GM23338 (cell line): ENCODE data around the gene ACY1.

Experiments
- CREB1 ChIP-seq: fragments of 250-450 bp; sonication (Bioruptor Pico); IDR thresholded peaks from 2 replicates; pipeline ENCODE4 v1.5.0; 2020; ENCODE audit warnings: low read depth, mild to moderate bottlenecking, moderate library complexity
- CTCF ChIP-seq, 2 experiments: fragments of 200-600 bp in 1 of 2; sonication (generic) in 1 of 2; conservative IDR thresholded peaks; 2 replicates each; pipeline versions ENCODE4 v1.5.1 to v1.6.1; 2016 to 2017; ENCODE audit warnings: antibody characterized with exemption in 2 of 2, low read depth in 2 of 2, mild to moderate bottlenecking in 2 of 2, moderate library complexity in 1 of 2
- ETS1 ChIP-seq: IDR thresholded peaks from 2 replicates; pipeline ENCODE4 v1.6.1; 2016; ENCODE audit warnings: antibody characterized with exemption
- EZH2 ChIP-seq: fragments of 200-600 bp; sonication (generic); IDR thresholded peaks from one replicate; pipeline ENCODE4 v1.8.0; 2017; ENCODE audit warnings: antibody characterized with exemption, mild to moderate bottlenecking, low read depth; ENCODE audit not compliant: unreplicated experiment
- EZH2phosphoT487 ChIP-seq: fragments of 200-600 bp; sonication (generic); IDR thresholded peaks from one replicate; pipeline ENCODE4 v1.8.1; 2018; ENCODE audit warnings: antibody characterized with exemption; ENCODE audit not compliant: unreplicated experiment
- POLR2AphosphoS5 ChIP-seq: IDR thresholded peaks from 2 replicates; pipeline ENCODE4 v1.6.1; 2016; ENCODE audit warnings: antibody characterized with exemption, low read depth
- REST ChIP-seq: IDR thresholded peaks from one replicate; pipeline ENCODE4 v1.6.1; 2018; ENCODE audit warnings: antibody characterized with exemption; ENCODE audit not compliant: unreplicated experiment
- ZNF331 ChIP-seq: fragments of 250-450 bp; sonication (Bioruptor Pico); IDR thresholded peaks from 2 replicates; pipeline ENCODE4 v1.5.0; 2020; ENCODE audit warnings: low read depth, mild to moderate bottlenecking, moderate library complexity

GRCh38 chr3:52014613-52015012 is 31.3 kb downstream of the ACY1 start:
- peak; percentile 59 to 73 for TF ChIP-seq CTCF (conservative IDR thresholded peaks at IDR 0.05; ENCODE audit: low read depth in 2 of 2)
- no peak for TF ChIP-seq POLR2AphosphoS5
- TF ChIP-seq EZH2phosphoT487, result no peak
- TF ChIP-seq CREB1, result no peak
- TF ChIP-seq EZH2, result no peak
- TF ChIP-seq REST, result no peak
- TF ChIP-seq ZNF331 (CRISPR knock-in tag), result no peak
- TF ChIP-seq ETS1, result no peak
